Measurements from ENCODE around the gene NEMP1. TPM values are rescaled to one million over a fixed set of nuclear protein-coding genes. Genes with fewer than 3 reads are reported as not detected.
A peak's percentile ranks its signal among the peaks of the same experiment; 100 is the strongest.

Gene NEMP1
- total RNA-seq, 1 donor from 2014 or later, result 27.6 TPM

DNA sequence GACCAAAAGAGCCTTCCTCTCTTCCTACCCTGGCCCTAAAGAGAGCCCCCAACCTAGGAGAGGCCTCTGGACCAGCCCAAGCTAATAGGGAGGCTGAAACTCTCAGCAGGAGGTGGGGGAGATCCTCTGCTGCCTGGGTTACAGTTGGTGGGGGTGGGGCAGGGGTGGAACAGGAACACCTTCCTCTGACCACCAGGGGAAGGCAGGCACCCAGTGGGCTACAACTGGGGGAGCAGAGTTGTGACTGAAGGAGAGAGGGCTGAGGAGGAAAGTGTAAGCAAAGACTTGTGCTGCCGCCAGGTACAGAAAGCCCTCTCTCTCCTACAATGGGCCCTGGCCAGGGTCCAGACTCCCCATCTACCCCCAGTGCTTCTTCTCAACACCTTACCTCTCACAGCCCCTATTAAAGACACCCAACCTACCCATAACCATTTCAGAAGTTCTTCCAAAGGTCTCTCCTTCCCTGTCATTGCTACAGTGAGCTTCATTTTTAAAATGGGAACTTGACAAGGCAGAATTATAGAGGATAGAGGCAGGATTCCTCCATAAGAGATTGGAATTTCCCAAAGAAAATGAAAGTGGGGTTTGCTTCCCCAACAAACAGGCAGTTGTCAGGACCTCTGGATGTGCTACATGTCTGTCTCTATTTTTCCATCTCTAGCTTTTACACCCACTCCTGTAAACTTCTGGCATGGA, 30.0 kb downstream of the NEMP1 start:
- ChIA-PET POLR2A (interaction anchor here (0.6 to 1.5 kb wide), 3 partner anchors 17 to 63 kb away, joined by 3 to 7 read pairs (median 6); partner anchors contain the start of gene STAT6), CTCF (interaction anchor here (1.1 to 2.0 kb wide), 3 partner anchors 12 to 76 kb away, joined by 3 to 7 read pairs (median 5); partner anchors contain the start of gene STAT6)
- Mint-ChIP-seq H3K27ac (no peak overlapping the region), H3K27me3 (no peaks in the 10 kb centered on the region), H3K4me3 (no peak overlapping the region), H3K9me3 (no peaks in the 10 kb centered on the region), H3K36me3 (ENCODE audit: low read depth) (no peaks in the 10 kb centered on the region), H3K4me1 (peaks cover 22% of the 10 kb centered on the region)
- TF ChIP-seq, protein P1, sequence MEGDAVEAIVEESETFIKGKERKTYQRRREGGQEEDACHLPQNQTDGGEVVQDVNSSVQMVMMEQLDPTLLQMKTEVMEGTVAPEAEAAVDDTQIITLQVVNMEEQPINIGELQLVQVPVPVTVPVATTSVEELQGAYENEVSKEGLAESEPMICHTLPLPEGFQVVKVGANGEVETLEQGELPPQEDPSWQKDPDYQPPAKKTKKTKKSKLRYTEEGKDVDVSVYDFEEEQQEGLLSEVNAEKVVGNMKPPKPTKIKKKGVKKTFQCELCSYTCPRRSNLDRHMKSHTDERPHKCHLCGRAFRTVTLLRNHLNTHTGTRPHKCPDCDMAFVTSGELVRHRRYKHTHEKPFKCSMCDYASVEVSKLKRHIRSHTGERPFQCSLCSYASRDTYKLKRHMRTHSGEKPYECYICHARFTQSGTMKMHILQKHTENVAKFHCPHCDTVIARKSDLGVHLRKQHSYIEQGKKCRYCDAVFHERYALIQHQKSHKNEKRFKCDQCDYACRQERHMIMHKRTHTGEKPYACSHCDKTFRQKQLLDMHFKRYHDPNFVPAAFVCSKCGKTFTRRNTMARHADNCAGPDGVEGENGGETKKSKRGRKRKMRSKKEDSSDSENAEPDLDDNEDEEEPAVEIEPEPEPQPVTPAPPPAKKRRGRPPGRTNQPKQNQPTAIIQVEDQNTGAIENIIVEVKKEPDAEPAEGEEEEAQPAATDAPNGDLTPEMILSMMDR (IDR thresholded peaks at IDR 0.05), result no peak
- ATAC-seq (ENCODE audit: low read depth) (no peak), DNase-seq (no peak)
- intact Hi-C loops (cut with micrococcal nuclease), result no loop called here

GRCh38 chr12:57047981-57048380, 30.6 kb downstream of the NEMP1 start:
- no peak overlapping the region for H3K27ac Mint-ChIP-seq
- TF ChIP-seq, protein P1 (IDR thresholded peaks at IDR 0.05), result no peak
- no peak overlapping the region for H3K4me3 Mint-ChIP-seq
- CTCF ChIA-PET, result interaction anchor here (1.1 to 1.2 kb wide), 2 partner anchors 64 to 76 kb away, joined by 3 to 5 read pairs; partner anchors contain the start of gene STAT6
- intact Hi-C loops (cut with micrococcal nuclease), result loop anchor here (2.0 kb wide), 1 partner anchor 15 kb away; no protein-coding TSS in a partner anchor
- H3K9me3 Mint-ChIP-seq, result no peaks in the 10 kb centered on the region
- peaks cover 22% of the 10 kb centered on the region for H3K4me1 Mint-ChIP-seq
- POLR2A ChIA-PET, result interaction anchor here (0.6 to 1.6 kb wide), 5 partner anchors 8 to 63 kb away, joined by 3 to 7 read pairs (median 6); partner anchors contain the start of gene STAT6
- no peaks in the 10 kb centered on the region for H3K27me3 Mint-ChIP-seq
- ATAC-seq (ENCODE audit: low read depth) (no peak), DNase-seq (no peak)
- no peaks in the 10 kb centered on the region for H3K36me3 Mint-ChIP-seq (ENCODE audit: low read depth)

- ATAC-seq (ENCODE audit: low read depth) (peak; percentile 64), DNase-seq (no peak)
- intact Hi-C loops (cut with micrococcal nuclease), result loop anchor here (2.0 kb wide), 1 partner anchor 16 kb away; no protein-coding TSS in a partner anchor
- H3K9me3 Mint-ChIP-seq, result no peaks in the 10 kb centered on the region
- no peaks in the 10 kb centered on the region for H3K27me3 Mint-ChIP-seq
- peak overlapping the region; percentile 53 for H3K4me3 Mint-ChIP-seq
- H3K27ac Mint-ChIP-seq, result peak overlapping the region; percentile 75
- CTCF ChIA-PET, result interaction anchor here (1.0 to 1.2 kb wide), 5 partner anchors 12 to 77 kb away, joined by 3 to 5 read pairs (median 3); partner anchors contain the start of gene STAT6
- peaks cover 22% of the 10 kb centered on the region for H3K4me1 Mint-ChIP-seq
- TF ChIP-seq, protein P1 (IDR thresholded peaks at IDR 0.05), result no peak
- POLR2A ChIA-PET, result interaction anchor here (0.6 to 1.6 kb wide), 5 partner anchors 9 to 65 kb away, joined by 3 to 7 read pairs (median 4); partner anchors contain the start of gene STAT6
- no peaks in the 10 kb centered on the region for H3K36me3 Mint-ChIP-seq (ENCODE audit: low read depth)
Measured at GRCh38 chr12:57046947-57047890, 31.4 kb downstream of the NEMP1 start.

GRCh38 chr12:57046086-57046791, 32.4 kb downstream of the NEMP1 start:
- H3K27me3 Mint-ChIP-seq, result no peaks in the 10 kb centered on the region
- H3K27ac Mint-ChIP-seq, result no peak overlapping the region
- no peak overlapping the region for H3K4me3 Mint-ChIP-seq
- no peak for ATAC-seq (ENCODE audit: low read depth)
- TF ChIP-seq, protein P1 (IDR thresholded peaks at IDR 0.05), result no peak
- CTCF ChIA-PET, result interaction anchor here (1.0 to 1.2 kb wide), 3 partner anchors 11 to 42 kb away, joined by 3 to 4 read pairs (median 3); no protein-coding TSS in a partner anchor
- POLR2A ChIA-PET, result interaction anchor here (1.6 kb wide), 1 partner anchor 13 kb away, joined by 7 read pairs; no protein-coding TSS in a partner anchor
- DNase-seq, result no peak
- peaks cover 22% of the 10 kb centered on the region for H3K4me1 Mint-ChIP-seq
- no peaks in the 10 kb centered on the region for H3K36me3 Mint-ChIP-seq (ENCODE audit: low read depth)
- H3K9me3 Mint-ChIP-seq, result no peaks in the 10 kb centered on the region
- intact Hi-C loops (cut with micrococcal nuclease), result loop anchor here (2.0 kb wide), 1 partner anchor 17 kb away; no protein-coding TSS in a partner anchor

Measured in activated B cell treated with CpG ODN at 0.5 μM for 24 hours (primary cell).